ENCODE data around the gene PRB4.
"Not testable (repeated sequence)": the region's sequence is repeated elsewhere in the genome, so short reads cannot be mapped to it uniquely, and the experiment has no call there.

Gene PRB4

GRCh38 chr12:11310336-11310735 is at the start of gene PRB4:
Gene PRB4 (minus strand): TSS chr12:11310436. CDS start chr12:11310398, 38 bp downstream.
- DNase-seq = no peak

DNA sequence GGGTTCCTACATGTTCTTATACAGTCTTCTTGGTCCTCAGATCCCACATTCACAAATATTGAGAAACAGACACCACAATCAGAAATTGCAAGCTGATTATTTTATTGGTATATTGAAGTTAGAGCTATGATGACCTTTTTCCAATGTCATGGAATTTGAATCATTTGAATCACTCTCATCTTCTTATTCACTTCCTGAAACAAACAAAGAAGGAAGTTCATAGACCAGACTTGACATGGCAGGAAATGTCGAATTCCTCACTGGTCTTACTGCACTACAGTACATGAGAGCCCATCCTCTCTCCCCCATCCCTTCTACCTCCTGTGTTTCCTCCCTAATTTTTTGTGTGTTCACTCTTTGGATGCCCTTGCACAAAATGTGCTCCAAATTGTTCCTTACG is 41.5 kb upstream of the PRB4 start:
- not testable (repeated sequence) for DNase-seq

- no peak for DNase-seq
Observed at GRCh38 chr12:11348439-11348838, 38.2 kb upstream of the PRB4 start.

- DNase-seq = no peak
Observed at GRCh38 chr12:11347810-11348209, 37.6 kb upstream of the PRB4 start.

DNA sequence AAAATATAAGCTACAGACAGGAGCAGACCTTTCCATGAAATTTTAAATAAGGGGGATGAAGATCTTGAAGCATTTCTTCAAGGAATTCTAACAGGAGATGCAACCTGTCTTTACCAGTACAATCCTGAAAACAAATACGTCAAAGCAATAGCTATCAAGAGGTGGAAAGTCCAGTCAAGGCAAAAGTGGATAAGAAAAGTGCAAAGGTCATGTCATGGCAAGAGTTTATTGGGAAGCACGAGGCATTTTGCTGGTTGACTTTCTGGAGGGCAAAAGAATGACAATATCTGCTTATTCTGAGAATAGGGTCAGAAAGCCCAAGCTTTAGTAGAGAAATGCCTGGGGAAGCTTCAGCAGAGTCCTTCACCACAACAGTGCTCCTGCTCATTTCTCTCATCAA is 34.3 kb upstream of the PRB4 start:
- no peak for DNase-seq

DNA sequence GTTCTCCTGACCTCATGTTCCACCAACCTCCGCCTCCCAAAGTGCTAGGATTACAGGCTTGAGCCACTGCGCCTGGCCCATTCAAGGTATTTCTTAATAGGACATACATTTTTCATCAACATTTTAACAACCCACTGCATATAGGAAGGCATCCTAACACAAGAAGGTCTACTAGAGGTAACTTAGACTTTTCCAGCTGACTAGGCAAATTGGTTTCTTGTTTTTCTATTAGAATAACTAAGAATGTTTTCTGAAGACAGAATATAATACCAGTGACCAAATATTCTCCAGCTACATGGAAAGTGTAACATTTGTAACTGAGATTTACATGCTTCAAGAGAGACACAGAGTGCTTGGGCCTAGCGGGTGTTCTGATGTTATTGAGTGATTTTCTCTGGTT is 14.2 kb upstream of the PRB4 start:
- DNase-seq = no peak

DNA sequence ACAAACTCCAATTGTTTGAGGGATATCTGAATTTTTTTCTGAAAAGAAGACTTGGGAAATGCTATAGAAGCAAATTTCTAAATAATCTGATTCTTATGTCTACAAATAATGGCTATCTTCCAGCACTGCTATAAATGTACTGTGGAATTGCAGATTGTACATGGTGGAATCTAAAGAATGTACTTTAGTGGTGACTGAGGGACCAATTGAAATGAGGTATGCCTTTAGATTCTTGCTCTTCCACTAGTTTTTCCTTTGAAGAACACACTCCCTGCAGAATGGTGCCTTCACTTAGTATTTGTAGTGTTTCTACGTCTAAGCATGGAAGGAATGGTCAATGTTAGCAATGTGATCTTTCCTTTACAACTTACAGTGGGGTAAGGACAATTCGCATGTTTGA is 11.7 kb upstream of the PRB4 start:
- no peak for DNase-seq

- no peak for DNase-seq
Observed at GRCh38 chr12:11307143-11307542, 3.1 kb downstream of the PRB4 start.

- DNase-seq = no peak
Observed at GRCh38 chr12:11273449-11273848, 36.8 kb downstream of the PRB4 start.

DNA sequence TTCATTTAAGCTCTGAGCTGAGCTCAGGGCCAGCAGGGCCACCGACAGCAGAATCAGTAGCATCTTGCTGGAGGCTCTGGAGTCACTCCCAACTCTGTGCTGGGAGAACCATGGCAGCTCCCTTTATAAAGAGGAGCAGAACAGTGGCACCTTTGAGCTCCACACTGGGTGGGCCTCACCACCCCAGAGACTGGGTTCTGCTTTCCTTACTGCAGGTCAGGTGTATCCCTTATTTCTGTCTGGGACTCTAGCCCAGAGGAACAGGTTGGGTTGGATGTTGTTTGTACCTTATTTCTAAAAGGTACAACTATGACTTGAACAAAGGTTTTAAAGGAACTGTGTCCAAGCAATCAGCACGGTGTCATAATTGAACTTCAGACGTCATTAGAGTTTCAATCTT is 40.6 kb downstream of the PRB4 start, which contains the start of gene PRB3:
PRB3 (minus strand) TSS at position 101 of the 400 bp plus-strand sequence; CDS start at position 63, 38 bp downstream.
- no peak for DNase-seq

DNA sequence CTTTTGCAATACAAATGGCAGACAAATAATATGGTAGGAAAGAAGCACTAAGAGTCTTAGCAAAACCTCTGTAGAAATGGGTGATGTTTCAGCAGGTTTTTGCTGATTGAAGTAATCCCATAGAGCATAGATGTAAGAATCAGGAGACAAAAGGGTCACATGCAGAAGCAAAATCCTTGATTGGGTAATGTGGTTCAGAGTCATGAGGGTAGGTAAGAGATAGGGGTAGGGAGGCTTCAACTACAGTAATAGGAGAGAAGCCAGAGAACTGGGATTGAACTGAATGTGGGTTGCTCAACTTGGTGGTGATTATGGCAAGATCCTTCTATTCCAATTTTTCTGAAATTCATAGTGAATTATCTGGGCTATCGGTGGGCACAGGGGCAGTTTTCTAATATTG is 45.7 kb downstream of the PRB4 start:
- DNase-seq = no peak
